Bronchial epithelial cell (primary cell): ENCODE data around the gene INPP4B. TPM values are rescaled to one million over a fixed set of nuclear protein-coding genes. Genes with fewer than 3 reads are reported as not detected.

Source experiments
- DNase-seq: peaks from one replicate; pipeline ENCODE4 v3.0.0-alpha.2; 2010; ENCODE audit warnings: low read depth
- FAIRE-seq: peaks from 2 replicates; lab custom pipeline; 2011; peaks lifted over from hg19 to GRCh38; lab: Jason Lieb, UNC
- H3K27me3 ChIP-seq: 2 replicates; pipeline ENCODE4 v1.5.1; 2011; ENCODE audit warnings: low read length; ENCODE audit not compliant: control insufficient read depth, insufficient read depth
- H3K36me3 ChIP-seq: 2 replicates; pipeline ENCODE4 v1.5.1; 2011; ENCODE audit warnings: low read length; ENCODE audit not compliant: control insufficient read depth, insufficient read depth
- H3K4me3 ChIP-seq: 2 replicates; pipeline ENCODE4 v1.5.1; 2011; ENCODE audit warnings: mild to moderate bottlenecking, low read depth, low read length, control low read depth
- CTCF ChIP-seq: IDR thresholded peaks from 2 replicates; pipeline ENCODE4 v1.5.1; 2011; ENCODE audit warnings: mild to moderate bottlenecking, moderate library complexity, low read length, control low read depth, inconsistent platforms; ENCODE audit not compliant: insufficient read depth, severe bottlenecking
- total RNA-seq: library from RNA; depleted of rRNA; stranded (reverse); fragments of >200 nt; gene quantifications from 2 replicates; pipeline ENCODE4 v1.2.1, GENCODE V29; 2014

INPP4B gene
- total RNA-seq, 1 donor from 2014 or later, result 74.8 TPM

GRCh38 chr4:142414366-142414990 is 431.6 kb downstream of the INPP4B start:
- no peak for FAIRE-seq
- H3K27me3 ChIP-seq, result no peaks in the 10 kb centered on the region
- no peaks in the 10 kb centered on the region for H3K36me3 ChIP-seq
- TF ChIP-seq CTCF, result no peak
- no peak overlapping the region for H3K4me3 ChIP-seq
- DNase-seq, result peak; percentile 52

- no peaks in the 10 kb centered on the region for H3K27me3 ChIP-seq
- no peak for FAIRE-seq
- no peak for TF ChIP-seq CTCF
- H3K4me3 ChIP-seq, result no peak overlapping the region
- H3K36me3 ChIP-seq, result no peaks in the 10 kb centered on the region
- DNase-seq, result peak; percentile 26
Observed at GRCh38 chr4:142413485-142413884, 432.6 kb downstream of the INPP4B start.

- Histone ChIP-seq H3K4me3 (no peak overlapping the region), H3K36me3 (no peaks in the 10 kb centered on the region), H3K27me3 (no peaks in the 10 kb centered on the region)
- FAIRE-seq (no peak), DNase-seq (no peak)
- TF ChIP-seq CTCF, result no peak
Observed at GRCh38 chr4:142411993-142412392, 434.1 kb downstream of the INPP4B start.

GRCh38 chr4:142408003-142408441 is 438.1 kb downstream of the INPP4B start:
- TF ChIP-seq CTCF, result no peak
- H3K36me3 ChIP-seq, result no peaks in the 10 kb centered on the region
- FAIRE-seq (no peak), DNase-seq (peak; percentile 99)
- H3K27me3 ChIP-seq, result no peaks in the 10 kb centered on the region
- H3K4me3 ChIP-seq, result no peak overlapping the region

GRCh38 chr4:142407596-142407995 is 438.5 kb downstream of the INPP4B start:
- Histone ChIP-seq H3K36me3 (no peaks in the 10 kb centered on the region), H3K4me3 (no peak overlapping the region), H3K27me3 (no peaks in the 10 kb centered on the region)
- FAIRE-seq, result no peak
- DNase-seq, result no peak
- no peak for TF ChIP-seq CTCF
